IPS-18c (cell line): ENCODE results near the gene HS3ST2.
"Not testable (repeated sequence)": the region's sequence is repeated elsewhere in the genome, so short reads cannot be mapped to it uniquely, and the experiment has no call there.

Experiments used
- H3K4me3 ChIP-seq: 2 replicates; pipeline ENCODE4 v1.7.0; 2013; ENCODE audit warnings: low read depth, mild to moderate bottlenecking, low read length, moderate library complexity; ENCODE audit not compliant: insufficient read depth
- H3K9me3 ChIP-seq: one replicate; pipeline ENCODE4 v1.6.1; 2013; ENCODE audit warnings: mild to moderate bottlenecking, low read length, moderate library complexity; ENCODE audit not compliant: control insufficient read depth, insufficient read depth

HS3ST2 gene

GRCh38 chr16:22939744-22940363 is 125.9 kb downstream of the HS3ST2 start:
- not testable (repeated sequence) for H3K9me3 ChIP-seq, H3K4me3 ChIP-seq

- Histone ChIP-seq H3K9me3 (no peaks in the 10 kb centered on the region), H3K4me3 (no peak overlapping the region)
Measured at GRCh38 chr16:22941970-22942501, 128.1 kb downstream of the HS3ST2 start.

- Histone ChIP-seq H3K9me3 (no peaks in the 10 kb centered on the region), H3K4me3 (no peak overlapping the region)
Measured at GRCh38 chr16:22942811-22943210, 128.8 kb downstream of the HS3ST2 start.

GRCh38 chr16:22945361-22945760 is 131.4 kb downstream of the HS3ST2 start:
- Histone ChIP-seq H3K9me3 (no peaks in the 10 kb centered on the region), H3K4me3 (no peak overlapping the region)

GRCh38 chr16:22946433-22946832 is 132.5 kb downstream of the HS3ST2 start:
- Histone ChIP-seq H3K4me3 (no peak overlapping the region), H3K9me3 (no peaks in the 10 kb centered on the region)

- no peaks in the 10 kb centered on the region for H3K9me3 ChIP-seq
- H3K4me3 ChIP-seq: no peak overlapping the region
Measured at GRCh38 chr16:22948058-22948602, 134.2 kb downstream of the HS3ST2 start.

- no peak overlapping the region for H3K4me3 ChIP-seq
Measured at GRCh38 chr16:22948603-22949368, 134.8 kb downstream of the HS3ST2 start.

GRCh38 chr16:22955461-22956070 is 141.6 kb downstream of the HS3ST2 start:
- H3K4me3 ChIP-seq: no peak overlapping the region

More at GRCh38 chr16:22948603-22949368, 134.8 kb downstream of the HS3ST2 start:
- H3K9me3 ChIP-seq: no peaks in the 10 kb centered on the region

GRCh38 chr16:22961206-22961605 is 147.2 kb downstream of the HS3ST2 start:
- H3K4me3 ChIP-seq: no peak overlapping the region
- peaks cover 6% of the 10 kb centered on the region for H3K9me3 ChIP-seq

More at GRCh38 chr16:22955461-22956070, 141.6 kb downstream of the HS3ST2 start:
- no peaks in the 10 kb centered on the region for H3K9me3 ChIP-seq

GRCh38 chr16:22962905-22963304 is 148.9 kb downstream of the HS3ST2 start:
- peaks cover 6% of the 10 kb centered on the region for H3K9me3 ChIP-seq
- peak overlapping the region; percentile 6; the same call in 1 of the 2 replicates for H3K4me3 ChIP-seq
